HG02973 (cell line): ENCODE measurements around the gene SLC17A7.

Experiments
- ATAC-seq: cut with Tn5 transposase; IDR thresholded peaks from one replicate; pipeline ENCODE4 v1.9.1; 2021; ENCODE audit warnings: moderate library complexity; ENCODE audit not compliant: unreplicated experiment

Gene SLC17A7

DNA sequence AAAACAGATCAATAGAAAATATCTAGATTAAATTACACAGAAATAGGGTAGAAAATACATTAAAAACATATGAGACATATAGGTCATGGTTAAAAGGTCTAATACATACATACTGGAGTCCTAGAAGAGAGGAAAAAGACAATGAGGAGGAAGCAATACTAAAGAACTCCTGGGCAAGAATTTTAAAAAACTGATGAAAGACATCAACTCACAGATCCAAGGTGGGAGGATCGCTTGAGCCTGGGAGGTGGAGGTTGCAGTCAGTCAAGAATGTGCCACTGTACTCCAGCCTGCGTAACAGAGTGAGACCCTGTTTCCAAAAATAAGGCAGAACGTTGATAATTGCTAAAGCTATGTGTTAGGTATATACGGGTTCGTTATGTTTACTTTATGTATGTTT lies 58.7 kb downstream of the SLC17A7 start:
- no peak for ATAC-seq

DNA sequence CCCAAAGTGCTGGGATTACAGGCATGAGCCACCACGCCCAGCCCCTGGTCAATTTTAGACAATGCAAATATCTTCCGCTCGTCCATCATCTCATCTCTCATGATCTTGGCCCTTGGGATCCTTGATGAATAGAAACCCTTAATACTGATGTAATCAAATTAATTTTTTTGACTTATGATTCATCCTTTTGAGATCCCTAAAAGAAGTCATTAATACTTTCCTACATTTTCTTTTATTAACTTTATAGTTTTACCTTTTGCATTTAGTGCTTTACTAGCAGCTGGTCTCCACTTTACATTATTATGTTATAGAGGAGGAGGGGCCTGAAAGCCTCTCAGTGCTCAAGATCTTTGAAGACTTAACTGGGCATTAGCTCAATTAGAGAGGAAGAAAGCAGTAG lies 60.9 kb downstream of the SLC17A7 start:
- ATAC-seq, result no peak
